ENCODE measurements around the gene SSBP3.

SSBP3 gene

DNA sequence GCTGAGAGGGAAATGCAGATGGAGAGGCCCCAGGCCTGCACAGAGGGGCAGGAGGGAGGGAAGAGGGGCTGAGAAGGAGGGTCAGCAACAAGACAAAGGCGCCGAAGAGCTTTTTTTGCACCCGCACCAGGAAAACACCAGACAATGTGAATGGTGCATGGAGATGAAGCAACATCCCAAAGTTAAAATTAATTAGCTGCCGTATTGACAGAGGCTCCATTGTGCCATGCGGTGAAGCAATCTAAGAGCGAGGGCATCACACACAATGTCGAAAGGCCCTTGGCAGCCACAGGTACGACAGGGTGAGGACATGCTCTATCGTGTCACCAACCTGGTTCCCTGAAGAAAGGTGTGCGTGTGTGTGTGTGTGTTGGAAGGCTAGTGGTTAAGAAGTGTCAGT, 41.2 kb downstream of the SSBP3 start:
- no peak overlapping the region for H2BK120ac ChIP-seq (ENCODE audit: low read depth, low read length)
- peaks cover 1% of the 10 kb centered on the region for H3K4me1 ChIP-seq (ENCODE audit: control insufficient read depth, insufficient read depth, low read depth, low read length)
- no peak overlapping the region for H4K8ac ChIP-seq (ENCODE audit: low read length)
- H2BK5ac ChIP-seq (ENCODE audit: low read depth, low read length, poor library complexity, severe bottlenecking) = no peak overlapping the region
- H3K23ac ChIP-seq (ENCODE audit: low read length in 2 of 2) = no peak overlapping the region
- WGBS = 97% methylated on average over 10 of the region's 10 CpGs
- no peak overlapping the region for H2BK15ac ChIP-seq (ENCODE audit: low read depth, poor library complexity, severe bottlenecking)
- no peaks in the 10 kb centered on the region for H3K9me3 ChIP-seq (ENCODE audit: control insufficient read depth, low read length)
- H3K18ac ChIP-seq (ENCODE audit: low read depth in 1 of 2, low read length in 2 of 2) = no peak overlapping the region
- peaks cover 27% of the 10 kb centered on the region for H3K79me1 ChIP-seq (replicated peaks; ENCODE audit: low read length, poor library complexity, severe bottlenecking)
- H2BK12ac ChIP-seq (ENCODE audit: low read length in 2 of 2) = no peak overlapping the region
- H3K27me3 ChIP-seq (ENCODE audit: control insufficient read depth in 1 of 2, insufficient read depth in 1 of 2, low read length in 2 of 2) = no peaks in the 10 kb centered on the region
- no peak overlapping the region for H3K14ac ChIP-seq (ENCODE audit: low read length in 2 of 2)
- no peak for DNase-seq
- no peak overlapping the region for H3K4me2 ChIP-seq (ENCODE audit: low read length, poor library complexity, severe bottlenecking)
- no peak overlapping the region for H4K91ac ChIP-seq (ENCODE audit: low read length)
- H3K4ac ChIP-seq (ENCODE audit: low read depth in 1 of 2, low read length in 2 of 2) = no peak overlapping the region
- no peak overlapping the region for H3K9ac ChIP-seq (ENCODE audit: low read length)
- no peak overlapping the region for H2AK5ac ChIP-seq (ENCODE audit: low read length, severe bottlenecking)
- peaks cover 4 to 10% of the 10 kb centered on the region in 2 experiments for H3K36me3 ChIP-seq (ENCODE audit: control insufficient read depth in 1 of 2, insufficient read depth in 2 of 2, low read depth in 1 of 2, low read length in 2 of 2)
- no peak overlapping the region for H3K27ac ChIP-seq (ENCODE audit: low read length, poor library complexity, severe bottlenecking)
- no peak overlapping the region for H3K4me3 ChIP-seq (ENCODE audit: insufficient read depth in 1 of 2, low read depth in 1 of 2, low read length in 2 of 2)
- no peak overlapping the region for H2AFZ ChIP-seq (ENCODE audit: low read depth, low read length)

DNA sequence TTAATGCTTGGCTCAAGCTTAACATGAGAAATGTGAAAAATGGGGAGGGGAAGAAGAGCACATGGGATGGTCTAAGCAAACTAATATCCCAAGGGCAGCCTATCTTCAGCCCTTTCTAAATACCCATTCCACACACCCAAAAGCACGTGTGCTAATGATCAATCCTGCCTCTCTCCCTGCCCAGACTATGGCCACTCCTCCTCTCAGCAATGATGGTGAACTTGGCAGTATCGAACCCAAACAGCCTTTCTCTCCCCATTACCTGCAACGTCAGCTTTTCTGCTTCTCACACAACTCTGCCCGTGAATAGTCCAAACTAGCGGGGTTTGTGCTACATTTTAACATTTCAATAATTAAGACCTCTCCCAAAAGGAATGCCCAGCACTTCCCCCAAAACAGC, 41.6 kb downstream of the SSBP3 start:
- Histone ChIP-seq H3K4me1 (ENCODE audit: control insufficient read depth, insufficient read depth, low read depth, low read length) (peaks cover 1% of the 10 kb centered on the region), H3K27ac (ENCODE audit: low read length, poor library complexity, severe bottlenecking) (no peak overlapping the region), H2BK5ac (ENCODE audit: low read depth, low read length, poor library complexity, severe bottlenecking) (no peak overlapping the region), H2BK12ac (ENCODE audit: low read length in 2 of 2) (no peak overlapping the region), H3K4me3 (ENCODE audit: insufficient read depth in 1 of 2, low read depth in 1 of 2, low read length in 2 of 2) (no peak overlapping the region), H3K9me3 (ENCODE audit: control insufficient read depth, low read length) (no peaks in the 10 kb centered on the region), H3K18ac (ENCODE audit: low read depth in 1 of 2, low read length in 2 of 2) (no peak overlapping the region), H2AFZ (ENCODE audit: low read depth, low read length) (no peak overlapping the region), H3K4me2 (ENCODE audit: low read length, poor library complexity, severe bottlenecking) (no peak overlapping the region), H4K91ac (ENCODE audit: low read length) (no peak overlapping the region), H4K8ac (ENCODE audit: low read length) (no peak overlapping the region), H2AK5ac (ENCODE audit: low read length, severe bottlenecking) (no peak overlapping the region), H3K4ac (ENCODE audit: low read depth in 1 of 2, low read length in 2 of 2) (no peak overlapping the region), H3K36me3 (ENCODE audit: control insufficient read depth in 1 of 2, insufficient read depth in 2 of 2, low read depth in 1 of 2, low read length in 2 of 2) (peaks cover 2 to 7% of the 10 kb centered on the region in 2 experiments), H3K27me3 (ENCODE audit: control insufficient read depth in 1 of 2, insufficient read depth in 1 of 2, low read length in 2 of 2) (no peaks in the 10 kb centered on the region), H3K23ac (ENCODE audit: low read length in 2 of 2) (no peak overlapping the region), H3K79me1 (replicated peaks; ENCODE audit: low read length, poor library complexity, severe bottlenecking) (peaks cover 24% of the 10 kb centered on the region), H2BK15ac (ENCODE audit: low read depth, poor library complexity, severe bottlenecking) (no peak overlapping the region), H3K14ac (ENCODE audit: low read length in 2 of 2) (no peak overlapping the region), H3K9ac (ENCODE audit: low read length) (no peak overlapping the region), H2BK120ac (ENCODE audit: low read depth, low read length) (no peak overlapping the region)
- no peak for DNase-seq
- 90% methylated on average over 5 of the region's 5 CpGs for WGBS

DNA sequence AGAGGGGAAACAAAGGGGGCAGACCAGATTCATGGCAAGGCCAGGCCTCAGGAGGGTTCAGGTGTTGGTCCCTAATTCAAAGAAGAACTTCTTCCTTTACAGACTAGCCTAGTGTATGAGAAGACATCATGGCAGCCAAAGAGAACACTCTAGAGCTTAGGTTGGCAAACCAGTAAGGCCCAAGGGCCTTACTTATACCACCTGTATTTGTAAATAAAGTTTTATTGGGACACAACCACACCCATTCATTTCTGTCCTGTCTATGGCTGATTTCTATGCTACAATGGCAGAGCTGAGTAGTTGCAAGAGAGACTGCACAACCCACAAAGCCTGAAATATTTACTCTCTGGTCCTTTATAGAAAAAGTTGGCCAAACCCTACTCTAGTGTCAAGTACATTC, 42.3 kb downstream of the SSBP3 start:
- H4K8ac ChIP-seq (ENCODE audit: low read length) = no peak overlapping the region
- H2AFZ ChIP-seq (ENCODE audit: low read depth, low read length) = no peak overlapping the region
- no peak overlapping the region for H3K4ac ChIP-seq (ENCODE audit: low read depth in 1 of 2, low read length in 2 of 2)
- no peak overlapping the region for H3K4me3 ChIP-seq (ENCODE audit: insufficient read depth in 1 of 2, low read depth in 1 of 2, low read length in 2 of 2)
- no peak overlapping the region for H2BK5ac ChIP-seq (ENCODE audit: low read depth, low read length, poor library complexity, severe bottlenecking)
- no peak overlapping the region for H2BK120ac ChIP-seq (ENCODE audit: low read depth, low read length)
- no peak overlapping the region for H3K18ac ChIP-seq (ENCODE audit: low read depth in 1 of 2, low read length in 2 of 2)
- peaks cover 2 to 9% of the 10 kb centered on the region in 2 experiments for H3K36me3 ChIP-seq (ENCODE audit: control insufficient read depth in 1 of 2, insufficient read depth in 2 of 2, low read depth in 1 of 2, low read length in 2 of 2)
- peaks cover 1% of the 10 kb centered on the region for H3K4me1 ChIP-seq (ENCODE audit: control insufficient read depth, insufficient read depth, low read depth, low read length)
- H3K27me3 ChIP-seq (ENCODE audit: control insufficient read depth in 1 of 2, insufficient read depth in 1 of 2, low read length in 2 of 2) = no peaks in the 10 kb centered on the region
- no peak overlapping the region for H3K4me2 ChIP-seq (ENCODE audit: low read length, poor library complexity, severe bottlenecking)
- H4K91ac ChIP-seq (ENCODE audit: low read length) = no peak overlapping the region
- H3K14ac ChIP-seq (ENCODE audit: low read length in 2 of 2) = no peak overlapping the region
- H3K27ac ChIP-seq (ENCODE audit: low read length, poor library complexity, severe bottlenecking) = no peak overlapping the region
- H3K9ac ChIP-seq (ENCODE audit: low read length) = no peak overlapping the region
- H2AK5ac ChIP-seq (ENCODE audit: low read length, severe bottlenecking) = no peak overlapping the region
- DNase-seq = no peak
- H3K9me3 ChIP-seq (ENCODE audit: control insufficient read depth, low read length) = no peaks in the 10 kb centered on the region
- no peak overlapping the region for H2BK15ac ChIP-seq (ENCODE audit: low read depth, poor library complexity, severe bottlenecking)
- H2BK12ac ChIP-seq (ENCODE audit: low read length in 2 of 2) = no peak overlapping the region
- no peak overlapping the region for H3K23ac ChIP-seq (ENCODE audit: low read length in 2 of 2)
- peaks cover 24% of the 10 kb centered on the region for H3K79me1 ChIP-seq (replicated peaks; ENCODE audit: low read length, poor library complexity, severe bottlenecking)

DNA sequence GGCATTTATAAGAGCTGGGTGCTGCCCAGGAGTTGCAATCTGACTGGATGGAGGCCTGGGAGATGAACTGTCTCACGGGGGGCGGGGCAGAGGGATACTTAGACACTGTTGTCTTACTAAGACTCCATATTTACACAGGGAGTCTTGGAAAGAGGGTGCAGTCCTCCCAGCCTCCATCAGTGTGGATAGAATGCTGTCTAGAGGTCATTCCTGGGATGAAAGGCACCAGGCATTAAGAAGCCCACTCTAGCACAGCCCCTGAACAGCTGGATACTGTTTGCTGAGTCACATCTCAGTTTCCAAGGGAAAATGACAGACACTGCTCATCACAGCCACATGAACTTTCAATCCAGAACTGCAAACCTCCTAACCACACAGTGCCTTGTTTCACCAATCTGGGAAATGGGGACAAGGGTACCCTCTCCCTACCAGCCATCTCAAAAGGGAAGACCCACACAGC, 43.3 kb downstream of the SSBP3 start:
- peak overlapping the region; percentile 34 for H4K91ac ChIP-seq (ENCODE audit: low read length)
- H3K27me3 ChIP-seq (ENCODE audit: control insufficient read depth in 1 of 2, insufficient read depth in 1 of 2, low read length in 2 of 2) = no peaks in the 10 kb centered on the region
- no peak overlapping the region for H2AFZ ChIP-seq (ENCODE audit: low read depth, low read length)
- H3K36me3 ChIP-seq (ENCODE audit: control insufficient read depth in 1 of 2, insufficient read depth in 2 of 2, low read depth in 1 of 2, low read length in 2 of 2) = peaks cover 9 to 18% of the 10 kb centered on the region in 2 experiments
- no peak overlapping the region for H3K4ac ChIP-seq (ENCODE audit: low read depth in 1 of 2, low read length in 2 of 2)
- no peak overlapping the region for H2BK120ac ChIP-seq (ENCODE audit: low read depth, low read length)
- DNase-seq = peak; percentile 51
- no peak overlapping the region for H3K4me2 ChIP-seq (ENCODE audit: low read length, poor library complexity, severe bottlenecking)
- H2BK15ac ChIP-seq (ENCODE audit: low read depth, poor library complexity, severe bottlenecking) = no peak overlapping the region
- H3K23ac ChIP-seq (ENCODE audit: low read length in 2 of 2) = no peak overlapping the region
- peak overlapping the region; percentile 44 for H3K9ac ChIP-seq (ENCODE audit: low read length)
- peaks cover 26% of the 10 kb centered on the region for H3K79me1 ChIP-seq (replicated peaks; ENCODE audit: low read length, poor library complexity, severe bottlenecking)
- no CpG with 5 or more reads among the region's 2 CpGs for WGBS
- H3K4me3 ChIP-seq (ENCODE audit: insufficient read depth in 1 of 2, low read depth in 1 of 2, low read length in 2 of 2) = no peak overlapping the region
- no peak overlapping the region for H4K8ac ChIP-seq (ENCODE audit: low read length)
- no peak overlapping the region for H2BK12ac ChIP-seq (ENCODE audit: low read length in 2 of 2)
- no peak overlapping the region for H3K18ac ChIP-seq (ENCODE audit: low read depth in 1 of 2, low read length in 2 of 2)
- H3K9me3 ChIP-seq (ENCODE audit: control insufficient read depth, low read length) = no peaks in the 10 kb centered on the region
- no peak overlapping the region for H3K27ac ChIP-seq (ENCODE audit: low read length, poor library complexity, severe bottlenecking)
- H3K4me1 ChIP-seq (ENCODE audit: control insufficient read depth, insufficient read depth, low read depth, low read length) = peaks cover 1% of the 10 kb centered on the region
- H2AK5ac ChIP-seq (ENCODE audit: low read length, severe bottlenecking) = no peak overlapping the region
- no peak overlapping the region for H3K14ac ChIP-seq (ENCODE audit: low read length in 2 of 2)
- H2BK5ac ChIP-seq (ENCODE audit: low read depth, low read length, poor library complexity, severe bottlenecking) = no peak overlapping the region

Data from mesenchymal stem cell (in vitro differentiated cells and primary cell).